HepG2 (cell line): ENCODE results near the gene KIFAP3. TPM values are rescaled to one million over a fixed set of nuclear protein-coding genes. Genes with fewer than 3 reads are reported as not detected.

Experiments used
- ATAC-seq: fragments of 200-7000 bp; cut with Tn5 transposase; 3 replicates; pipeline ENCODE4 v1.9.1; 2020; ENCODE audit warnings: mild to moderate bottlenecking, moderate library complexity
- BruUV-seq: library from RNA; stranded (reverse); fragments of 400-500 nt; replicated peaks from 2 replicates; lab custom pipeline; 2021; lab: Mats Ljungman, UMichigan
- CTCF ChIA-PET: fragments of 300-600 bp; formaldehyde crosslinking; extraction: SDS; loops from one replicate; lab custom pipeline; 2021; ENCODE audit warnings: low total read pairs, inconsistent platforms, low intra/inter-chr PET ratio; lab: Yijun Ruan, JAX
- POLR2A ChIA-PET: fragments of 350-600 bp; sonication (Branson Sonifier 250); formaldehyde crosslinking; loops from one replicate; lab custom pipeline; 2020; ENCODE audit warnings: antibody characterized with exemption, inconsistent platforms; lab: Yijun Ruan, JAX
- DNase-seq: peaks from one replicate; pipeline ENCODE4 v3.0.0-alpha.2; 2015; ENCODE audit warnings: low spot score
- FAIRE-seq: peaks from 3 replicates; lab custom pipeline; 2011; peaks lifted over from hg19 to GRCh38; lab: Jason Lieb, UNC
- H2AFZ ChIP-seq: one replicate; pipeline ENCODE4 v1.6.1; 2011; ENCODE audit warnings: low read length, inconsistent platforms
- H3K27ac ChIP-seq: fragments of 300-600 bp; 3 replicates; pipeline ENCODE4 v1.8.0; 2011; ENCODE audit warnings: mixed run types, mild to moderate bottlenecking, mixed read lengths, low read length, inconsistent platforms; ENCODE audit not compliant: insufficient read depth; ENCODE audit errors: extremely low read length
- H3K27me3 ChIP-seq, 2 experiments: fragments of 200-600 bp in 1 of 2; 2 replicates in 1 of 2; 3 replicates in 1 of 2; pipeline versions ENCODE4 v1.6.0 to v1.8.0; 2011; ENCODE audit warnings: low read length in 2 of 2, mild to moderate bottlenecking in 2 of 2, moderate library complexity in 2 of 2, inconsistent platforms in 1 of 2; ENCODE audit not compliant: insufficient read depth in 2 of 2, control insufficient read depth in 1 of 2
- H3K36me3 ChIP-seq, 2 experiments: fragments of 200-600 bp in 1 of 2; replicated peaks in 1 of 2; 2 replicates in 1 of 2; 3 replicates in 1 of 2; pipeline versions ENCODE4 v1.5.1 to v1.8.0; 2011; ENCODE audit warnings: low read length in 2 of 2, inconsistent platforms in 1 of 2; ENCODE audit not compliant: insufficient read depth in 2 of 2, control insufficient read depth in 1 of 2
- H3K4me1 ChIP-seq: 2 replicates; pipeline ENCODE4 v1.5.1; 2012; ENCODE audit warnings: low read length, inconsistent platforms; ENCODE audit not compliant: insufficient read depth
- H3K4me2 ChIP-seq: 2 replicates; pipeline ENCODE4 v1.6.0; 2011; ENCODE audit warnings: low read depth, low read length, inconsistent platforms
- H3K4me3 ChIP-seq, 3 experiments: fragments of 200-600 bp in 1 of 3; sonication (generic), shearing (Covaris generic) in 1 of 3; replicated peaks in 1 of 3; 2 replicates each; pipeline ENCODE4 v1.5.1; 2011 to 2016; ENCODE audit warnings: low read length in 3 of 3, inconsistent platforms in 2 of 3, low read depth in 2 of 3, mild to moderate bottlenecking in 2 of 3, control low read depth in 1 of 3, mixed read lengths in 1 of 3; ENCODE audit not compliant: insufficient read depth in 1 of 3
- H3K79me2 ChIP-seq: one replicate; pipeline ENCODE4 v1.6.1; 2011; ENCODE audit warnings: low read length, inconsistent platforms; ENCODE audit not compliant: insufficient read depth
- H3K9ac ChIP-seq: 2 replicates; pipeline ENCODE4 v1.6.0; 2011; ENCODE audit warnings: mild to moderate bottlenecking, low read depth, low read length, inconsistent platforms; ENCODE audit not compliant: insufficient read depth
- H3K9me3 ChIP-seq: 2 replicates; pipeline ENCODE4 v1.5.1; 2012; ENCODE audit warnings: mild to moderate bottlenecking, low read length
- H4K20me1 ChIP-seq: 2 replicates; pipeline ENCODE4 v1.6.0; 2011; ENCODE audit warnings: inconsistent platforms, mild to moderate bottlenecking, low read length, moderate library complexity; ENCODE audit not compliant: insufficient read depth
- CEBPG ChIP-seq: IDR thresholded peaks from 2 replicates; pipeline ENCODE4 v1.6.1; 2016
- MIXL1 ChIP-seq: IDR thresholded peaks from 2 replicates; pipeline ENCODE4 v1.6.1; 2016
- NRL ChIP-seq: sonication (generic); formaldehyde crosslinking; IDR thresholded peaks from 2 replicates; pipeline ENCODE4 v1.5.0; 2020; ENCODE audit warnings: missing genetic modification reagents, mild to moderate bottlenecking, moderate library complexity, borderline replicate concordance
- SRSF9 ChIP-seq: fragments of 200-400 bp; formaldehyde crosslinking; IDR thresholded peaks from 2 replicates; pipeline ENCODE4 v1.6.1; 2018; ENCODE audit warnings: borderline replicate concordance, mild to moderate bottlenecking, low read depth, low read length; ENCODE audit not compliant: insufficient read depth, poor library complexity, severe bottlenecking
- WGBS: methylation state at CpG from one replicate; pipeline ENCODE4 v1.1.6; 2017; ENCODE audit warnings: low lambda C conversion rate; 5-methylcytosine and 5-hydroxymethylcytosine counted together
- in situ Hi-C: cut with HindIII; loops from 2 replicates; pipeline ENCODE4 v1.10.0; 2017; ENCODE audit warnings: low pct_unique_long_range_greater_than_20kb; ENCODE audit not compliant: extremely low pct_ligation_motif_present
- intact Hi-C: fragments of 100-400 bp; cut with micrococcal nuclease; formaldehyde crosslinking; loops from one replicate; pipeline ENCODE4 v1.10.0; 2022; ENCODE audit not compliant: unreplicated experiment
- polyA plus RNA-seq, 8 experiments: library from polyadenylated mRNA; depleted of rRNA in 3 of 8; stranded (reverse) in 7 of 8; unstranded in 1 of 8; fragments of >200 nt; fragmentation: Illumina TruSeq in 4 of 8; extraction: Trizol in 4 of 8; gene quantifications; 2 replicates each; pipeline versions ENCODE4 v1.2.1 to v1.2.3, GENCODE V29; 2011 to 2016; ENCODE audit warnings: low read depth in 4 of 8, missing spikeins in 1 of 8, mixed read lengths in 1 of 8; ENCODE audit not compliant: insufficient read depth in 1 of 8
- total RNA-seq, 5 experiments: library from RNA; depleted of rRNA; stranded (reverse); fragments of >200 nt; fragmentation: Illumina TruSeq; extraction: Trizol; gene quantifications; 2 replicates each; pipeline ENCODE4 v1.2.3, GENCODE V29; 2016; ENCODE audit warnings: low read depth in 1 of 5

Gene KIFAP3
- total and polyA plus RNA-seq, 2 of the 13 experiments (the other 11 are each of a cell fraction or from before 2014, with no cell fraction given), result 3.4 to 10.0 TPM

- ATAC-seq (no peak), DNase-seq (no peak), FAIRE-seq (no peak)
- CTCF ChIA-PET, result no interaction called here
- BruUV-seq, result no TSS peak
- no CpG with 5 or more reads among the region's 4 CpGs for WGBS
- Histone ChIP-seq H3K4me3 (no peak overlapping the region), H3K27ac (no peak overlapping the region), H3K36me3 (no peaks in the 10 kb centered on the region), H3K4me2 (no peak overlapping the region), H3K27me3 (no peaks in the 10 kb centered on the region), H4K20me1 (no peaks in the 10 kb centered on the region), H3K9ac (no peak overlapping the region), H2AFZ (no peak overlapping the region), H3K4me1 (no peaks in the 10 kb centered on the region), H3K79me2 (no peaks in the 10 kb centered on the region), H3K9me3 (no peaks in the 10 kb centered on the region)
- TF ChIP-seq MIXL1 (CRISPR knock-in tag), result no peak
- TF ChIP-seq NRL (CRISPR knock-in tag), result no peak
- POLR2A ChIA-PET, result no interaction called here
- in situ Hi-C loops (loop anchor here (25.0 kb wide), 1 partner anchor 992 kb away; the partner anchor contains the start of gene MROH9), intact Hi-C loops (no loop called here)
These were observed 129.3 kb downstream of the KIFAP3 start for GRCh38 chr1:169945181-169945580.

- H3K79me2 ChIP-seq, result no peaks in the 10 kb centered on the region
- no peak overlapping the region for H3K4me2 ChIP-seq
- H3K4me3 ChIP-seq, result no peak overlapping the region
- no peaks in the 10 kb centered on the region for H3K27me3 ChIP-seq
- intact Hi-C loops (no loop called here), in situ Hi-C loops (loop anchor here (25.0 kb wide), 1 partner anchor 993 kb away; the partner anchor contains the start of gene MROH9)
- no peaks in the 10 kb centered on the region for H3K9me3 ChIP-seq
- ChIA-PET POLR2A (no interaction called here), CTCF (no interaction called here)
- no peak for FAIRE-seq
- H3K36me3 ChIP-seq, result no peaks in the 10 kb centered on the region
- no peak for DNase-seq
- no peaks in the 10 kb centered on the region for H4K20me1 ChIP-seq
- no peak overlapping the region for H2AFZ ChIP-seq
- no TSS peak for BruUV-seq
- H3K4me1 ChIP-seq, result no peaks in the 10 kb centered on the region
- H3K9ac ChIP-seq, result no peak overlapping the region
- no peak overlapping the region for H3K27ac ChIP-seq
- no peak; the same call in 2 of the 3 replicates for ATAC-seq
- TF ChIP-seq CEBPG (CRISPR knock-in tag), result no peak
- no peak for TF ChIP-seq SRSF9
- TF ChIP-seq, all 625 proteins: peak for 0
- WGBS, result 83% methylated on average over 1 of the region's 3 CpGs
These were observed 129.9 kb downstream of the KIFAP3 start for GRCh38 chr1:169944621-169945020.
